ENCODE results near the gene GNG3.
A peak's percentile ranks its signal among the peaks of the same experiment; 100 is the strongest.

GNG3 gene

DNA sequence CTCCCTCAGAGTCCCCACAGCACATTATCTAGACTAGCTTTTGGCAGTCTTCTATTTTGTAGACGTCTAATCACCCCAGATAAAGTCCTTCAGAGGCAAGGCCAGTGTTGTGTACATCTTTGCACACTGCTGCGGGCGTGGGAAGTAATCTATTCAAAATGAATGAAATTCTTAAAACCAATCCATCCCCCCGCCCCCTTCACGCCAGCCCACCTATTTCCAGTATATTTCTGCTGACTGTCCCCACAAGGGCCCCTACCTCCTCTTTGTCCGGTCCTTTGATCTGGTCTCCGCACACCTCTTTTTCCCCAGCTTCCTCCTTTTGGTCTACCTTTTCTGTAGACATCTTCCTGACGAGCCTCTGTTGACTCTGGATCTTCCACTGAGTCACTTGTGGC is 627 bp upstream of the GNG3 start:
- Histone ChIP-seq H3K36me3 (ENCODE audit: control insufficient read depth, insufficient read depth, low read length) (no peaks in the 10 kb centered on the region), H3K27ac (peak overlapping the region; percentile 78), H2AFZ (no peak overlapping the region), H3K4me2 (ENCODE audit: low read length) (peak overlapping the region; percentile 94), H3K9me3 (ENCODE audit: control insufficient read depth, low read length) (no peaks in the 10 kb centered on the region), H3K9ac (no peak overlapping the region), H3K27me3 (ENCODE audit: control insufficient read depth, insufficient read depth, low read length) (no peaks in the 10 kb centered on the region), H3K79me2 (no peaks in the 10 kb centered on the region), H3K4me1 (peaks cover 7% of the 10 kb centered on the region), H3K4me3 (ENCODE audit: low read depth, low read length) (peak overlapping the region; percentile 78)
- TF ChIP-seq, protein P1, sequence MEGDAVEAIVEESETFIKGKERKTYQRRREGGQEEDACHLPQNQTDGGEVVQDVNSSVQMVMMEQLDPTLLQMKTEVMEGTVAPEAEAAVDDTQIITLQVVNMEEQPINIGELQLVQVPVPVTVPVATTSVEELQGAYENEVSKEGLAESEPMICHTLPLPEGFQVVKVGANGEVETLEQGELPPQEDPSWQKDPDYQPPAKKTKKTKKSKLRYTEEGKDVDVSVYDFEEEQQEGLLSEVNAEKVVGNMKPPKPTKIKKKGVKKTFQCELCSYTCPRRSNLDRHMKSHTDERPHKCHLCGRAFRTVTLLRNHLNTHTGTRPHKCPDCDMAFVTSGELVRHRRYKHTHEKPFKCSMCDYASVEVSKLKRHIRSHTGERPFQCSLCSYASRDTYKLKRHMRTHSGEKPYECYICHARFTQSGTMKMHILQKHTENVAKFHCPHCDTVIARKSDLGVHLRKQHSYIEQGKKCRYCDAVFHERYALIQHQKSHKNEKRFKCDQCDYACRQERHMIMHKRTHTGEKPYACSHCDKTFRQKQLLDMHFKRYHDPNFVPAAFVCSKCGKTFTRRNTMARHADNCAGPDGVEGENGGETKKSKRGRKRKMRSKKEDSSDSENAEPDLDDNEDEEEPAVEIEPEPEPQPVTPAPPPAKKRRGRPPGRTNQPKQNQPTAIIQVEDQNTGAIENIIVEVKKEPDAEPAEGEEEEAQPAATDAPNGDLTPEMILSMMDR (IDR thresholded peaks at IDR 0.05), result no peak

GRCh38 chr11:62708392-62708791 is 916 bp downstream of the GNG3 start:
- no peak overlapping the region for H3K9ac ChIP-seq
- H3K27me3 ChIP-seq (ENCODE audit: control insufficient read depth, insufficient read depth, low read length), result no peaks in the 10 kb centered on the region
- H3K9me3 ChIP-seq (ENCODE audit: control insufficient read depth, low read length), result no peaks in the 10 kb centered on the region
- H3K27ac ChIP-seq, result peak overlapping the region; percentile 94
- H3K4me1 ChIP-seq, result peaks cover 7% of the 10 kb centered on the region
- no peaks in the 10 kb centered on the region for H3K36me3 ChIP-seq (ENCODE audit: control insufficient read depth, insufficient read depth, low read length)
- H3K4me2 ChIP-seq (ENCODE audit: low read length), result peak overlapping the region; percentile 82
- no peak overlapping the region for H2AFZ ChIP-seq
- no peaks in the 10 kb centered on the region for H3K79me2 ChIP-seq
- TF ChIP-seq, protein P1 (IDR thresholded peaks at IDR 0.05), result no peak
- H3K4me3 ChIP-seq (ENCODE audit: low read depth, low read length), result peak overlapping the region; percentile 63

DNA sequence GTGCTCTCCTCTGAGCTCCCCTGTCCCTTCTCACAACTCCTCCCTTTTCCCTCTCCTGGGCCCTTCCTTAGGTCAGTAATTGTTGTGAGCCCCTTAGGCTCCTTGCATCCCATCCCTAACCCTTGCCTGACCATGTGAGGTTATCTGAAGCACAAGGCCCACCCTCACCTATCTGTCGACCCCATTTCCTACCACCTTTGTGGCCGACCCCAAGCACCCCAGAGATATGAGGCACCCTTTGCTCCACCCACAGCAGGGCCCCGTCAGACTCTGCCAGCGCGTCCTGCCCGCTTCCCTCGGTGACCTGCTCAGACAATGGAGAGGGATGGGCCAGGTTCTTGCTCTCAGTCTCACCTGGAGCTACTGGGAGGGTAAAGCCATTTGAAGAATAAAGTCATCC is 1.3 kb downstream of the GNG3 start:
- Histone ChIP-seq H3K36me3 (ENCODE audit: control insufficient read depth, insufficient read depth, low read length) (no peaks in the 10 kb centered on the region), H3K4me1 (peaks cover 7% of the 10 kb centered on the region), H3K27me3 (ENCODE audit: control insufficient read depth, insufficient read depth, low read length) (no peaks in the 10 kb centered on the region), H3K4me3 (ENCODE audit: low read depth, low read length) (peak overlapping the region; percentile 63), H3K79me2 (no peaks in the 10 kb centered on the region), H2AFZ (peak overlapping the region; percentile 93), H3K4me2 (ENCODE audit: low read length) (peak overlapping the region; percentile 82), H3K9me3 (ENCODE audit: control insufficient read depth, low read length) (no peaks in the 10 kb centered on the region), H3K27ac (peak overlapping the region; percentile 94), H3K9ac (no peak overlapping the region)
- TF ChIP-seq, protein P1 (IDR thresholded peaks at IDR 0.05), result no peak

- no peaks in the 10 kb centered on the region for H3K9me3 ChIP-seq (ENCODE audit: control insufficient read depth, low read length)
- H3K27me3 ChIP-seq (ENCODE audit: control insufficient read depth, insufficient read depth, low read length), result no peaks in the 10 kb centered on the region
- H3K9ac ChIP-seq, result no peak overlapping the region
- peak overlapping the region; percentile 63 for H3K4me3 ChIP-seq (ENCODE audit: low read depth, low read length)
- no peaks in the 10 kb centered on the region for H3K36me3 ChIP-seq (ENCODE audit: control insufficient read depth, insufficient read depth, low read length)
- peak overlapping the region; percentile 93 for H2AFZ ChIP-seq
- H3K4me1 ChIP-seq, result peaks cover 7% of the 10 kb centered on the region
- H3K27ac ChIP-seq, result peak overlapping the region; percentile 94
- TF ChIP-seq, protein P1 (IDR thresholded peaks at IDR 0.05), result no peak
- no peaks in the 10 kb centered on the region for H3K79me2 ChIP-seq
- peak overlapping the region; percentile 82 for H3K4me2 ChIP-seq (ENCODE audit: low read length)
Measured at GRCh38 chr11:62709247-62710000, 1.9 kb downstream of the GNG3 start.

DNA sequence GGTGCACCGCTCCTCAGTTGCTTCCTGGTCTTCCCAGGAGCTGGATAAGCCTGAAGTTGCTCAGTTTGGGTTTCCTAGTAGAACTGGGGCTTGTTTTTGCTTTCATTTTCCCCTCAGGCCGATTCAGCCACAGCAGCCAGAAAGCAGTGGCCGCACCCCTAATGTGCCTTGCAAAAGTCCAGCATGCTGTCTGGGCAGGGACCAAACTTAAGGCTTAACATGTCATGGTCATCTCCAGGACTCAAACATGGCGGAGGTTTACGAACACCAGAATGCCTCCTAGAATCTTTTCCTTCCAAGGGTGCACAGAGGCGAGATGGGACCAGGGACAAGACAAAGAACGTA is 2.5 kb downstream of the GNG3 start:
- Histone ChIP-seq H3K27me3 (ENCODE audit: control insufficient read depth, insufficient read depth, low read length) (no peaks in the 10 kb centered on the region), H3K36me3 (ENCODE audit: control insufficient read depth, insufficient read depth, low read length) (no peaks in the 10 kb centered on the region), H3K9ac (no peak overlapping the region), H3K79me2 (no peaks in the 10 kb centered on the region), H3K4me1 (peaks cover 7% of the 10 kb centered on the region), H3K4me3 (ENCODE audit: low read depth, low read length) (peak overlapping the region; percentile 63), H3K9me3 (ENCODE audit: control insufficient read depth, low read length) (no peaks in the 10 kb centered on the region), H3K4me2 (ENCODE audit: low read length) (peak overlapping the region; percentile 82), H3K27ac (peak overlapping the region; percentile 94), H2AFZ (peak overlapping the region; percentile 93)
- TF ChIP-seq, protein P1 (IDR thresholded peaks at IDR 0.05), result no peak

All from parathyroid adenoma (tissue), 2 donors.